ENCODE results near the gene ZNF814. TPM values are rescaled to one million over a fixed set of nuclear protein-coding genes. Genes with fewer than 3 reads are reported as not detected.

Gene ZNF814
- 1.3 to 2.5 TPM (median 1.9 TPM) in 5 replicates for total RNA-seq (2022; extraction: Qiagen RNA extraction)

DNA sequence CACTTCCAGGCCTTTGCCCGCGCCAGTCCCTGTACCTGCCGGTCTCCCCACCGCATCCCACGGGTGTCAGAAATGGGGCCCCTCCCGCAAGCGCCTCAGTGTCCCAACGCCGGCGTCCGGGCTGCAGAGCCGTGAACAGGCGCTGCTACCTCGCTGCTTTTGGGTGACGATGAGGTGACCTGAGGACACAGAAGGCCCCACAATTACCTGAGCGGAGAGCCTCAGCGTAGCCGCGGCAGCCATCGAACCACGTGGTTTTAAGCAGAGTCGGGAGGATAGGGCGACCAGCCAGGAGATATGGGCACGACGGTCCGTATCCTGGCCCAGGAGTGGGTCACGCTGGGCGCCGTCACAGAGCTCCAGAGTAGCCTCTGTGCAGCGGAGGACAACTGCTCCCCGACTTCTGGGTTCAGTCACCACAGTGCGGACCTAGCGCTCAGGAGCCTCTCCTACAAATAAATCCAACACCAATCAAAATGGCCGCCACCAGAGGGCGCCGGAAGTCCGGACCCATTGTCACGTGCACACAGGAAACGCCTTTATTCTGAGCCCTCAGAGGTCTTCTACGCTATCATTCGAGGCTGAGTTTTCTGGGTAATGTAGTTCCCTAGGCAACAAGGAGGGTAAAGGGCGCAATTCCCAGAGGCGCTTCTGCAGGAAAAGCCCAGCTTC is at the start of gene ZNF814:
ZNF814 (minus strand) TSS at position 478 of the 672 bp plus-strand sequence; CDS start at position 243, 235 bp downstream.

GRCh38 chr19:57934820-57935665 is 46.2 kb upstream of the ZNF814 start, which contains the start of gene ZNF418:
TSS of gene ZNF418 (minus strand) at chr19:57935402. CDS start at chr19:57933822, 1,580 bp downstream.

DNA sequence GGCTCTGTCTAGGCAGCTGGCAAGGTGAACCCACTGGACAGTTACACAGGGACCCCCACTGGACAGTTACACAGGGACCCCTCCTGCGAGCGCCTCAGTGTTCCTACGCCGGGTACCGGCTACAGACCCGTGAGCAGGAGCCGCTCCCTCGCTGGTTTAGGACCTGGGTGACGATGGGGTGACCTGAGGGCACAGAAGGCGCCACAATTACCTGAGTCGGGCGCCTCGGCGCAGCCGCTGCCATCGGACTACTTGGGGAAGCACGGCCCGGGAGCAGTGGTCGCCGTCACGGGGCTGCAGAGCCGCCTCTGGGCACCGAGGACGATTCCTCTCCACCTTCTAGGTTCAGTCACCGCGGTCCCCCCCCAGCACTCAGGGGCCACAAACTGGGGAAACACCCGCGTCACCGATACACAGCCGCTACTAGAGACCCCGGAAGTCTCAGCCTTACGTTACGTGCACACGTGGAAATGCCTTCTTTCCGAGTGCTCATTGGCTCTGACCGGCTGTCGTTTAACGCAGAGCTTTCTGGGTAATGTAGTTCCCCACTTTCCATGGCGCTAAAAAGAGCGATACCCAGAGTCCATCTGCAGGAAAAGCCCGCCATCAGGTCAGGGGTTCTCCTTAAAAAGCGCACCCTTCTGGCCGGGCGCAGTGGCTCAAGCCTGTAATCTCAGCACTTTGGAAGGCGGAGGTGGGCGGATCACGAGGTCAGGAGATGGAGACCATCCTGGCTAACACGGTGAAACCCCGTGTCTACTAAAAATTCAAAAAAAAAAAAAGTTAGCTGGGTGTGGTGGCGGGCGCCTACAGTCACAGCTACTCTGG is 27.5 kb upstream of the ZNF814 start, which contains the start of gene ZNF417:
ZNF417 (minus strand) TSS at position 425 of the 828 bp plus-strand sequence; CDS start at position 244, 181 bp downstream.

DNA sequence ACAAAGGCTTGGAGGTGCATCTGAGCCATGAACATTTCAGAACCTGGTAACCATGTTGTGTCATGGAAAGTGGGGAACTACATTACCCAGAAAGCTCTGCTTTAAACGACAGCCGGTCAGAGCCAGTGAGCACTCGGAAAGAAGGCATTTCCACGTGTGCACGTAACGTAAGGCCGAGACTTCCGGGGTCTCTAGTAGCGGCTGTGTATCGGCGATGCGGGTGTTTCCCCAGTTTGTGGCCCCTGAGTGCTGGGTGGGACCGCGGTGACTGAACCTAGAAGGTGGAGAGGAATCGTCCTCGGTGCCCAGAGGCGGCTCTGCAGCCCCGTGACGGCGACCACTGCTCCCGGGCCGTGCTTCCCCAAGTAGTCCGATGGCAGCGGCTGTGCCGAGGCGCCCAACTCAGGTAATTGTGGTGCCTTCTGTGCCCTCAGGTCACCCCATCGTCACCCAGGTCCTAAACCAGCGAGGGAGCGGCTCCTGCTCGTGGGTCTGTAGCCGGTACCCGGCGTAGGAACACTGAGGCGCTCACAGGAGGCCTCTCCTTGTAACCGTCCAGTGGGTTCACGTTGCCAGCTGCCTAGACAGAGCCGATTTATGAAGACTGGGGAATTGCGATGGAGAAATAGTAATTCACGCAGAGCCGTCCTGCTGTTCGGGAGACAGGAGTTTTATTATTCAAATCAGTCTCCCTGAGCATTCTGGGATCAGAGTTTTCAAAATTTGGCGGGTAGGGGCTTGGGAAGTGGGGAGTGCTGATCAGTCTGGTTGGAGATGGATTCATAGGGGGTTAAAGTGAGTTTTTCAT is 39.0 kb downstream of the ZNF814 start, which contains the start of gene ZNF587:
ZNF587 (plus strand) TSS at position 194 of the 808 bp plus-strand sequence; CDS start at position 374, 180 bp downstream.

GRCh38 chr19:57830071-57830602 is 58.7 kb downstream of the ZNF814 start, which contains the start of gene ZNF587B:
TSS of gene ZNF587B (plus strand) at chr19:57830299. CDS start at chr19:57830529, 230 bp downstream.

GRCh38 chr19:57814505-57815246 is 74.2 kb downstream of the ZNF814 start, which contains the start of gene ZNF552:
TSS of gene ZNF552 (minus strand) at chr19:57814913. CDS start at chr19:57814743, 170 bp downstream.

Other genes starting within 250 kb of the ZNF814 start
- gene ZSCAN4, start 220.1 kb downstream of the ZNF814 start, total RNA-seq (2022; extraction: Qiagen RNA extraction), result not detected in 5 replicates
- 4.4 to 6.4 TPM (median 5.4 TPM) in 5 replicates for gene ZNF551, start 207.1 kb downstream of the ZNF814 start, total RNA-seq (2022; extraction: Qiagen RNA extraction)
- gene ZNF154, start 179.8 kb downstream of the ZNF814 start, total RNA-seq (2022; extraction: Qiagen RNA extraction), result not detected in 5 replicates
- 0.88 to 1.1 TPM (median 1.1 TPM) in 5 replicates for gene ZNF671, start 161.4 kb downstream of the ZNF814 start, total RNA-seq (2022; extraction: Qiagen RNA extraction)
- gene ZNF776, start 142.2 kb downstream of the ZNF814 start, total RNA-seq (2022; extraction: Qiagen RNA extraction), result 5.5 to 6.9 TPM (median 5.6 TPM) in 5 replicates
- gene ZNF586, start 119.4 kb downstream of the ZNF814 start, total RNA-seq (2022; extraction: Qiagen RNA extraction), result 5.6 to 7.2 TPM (median 6.4 TPM) in 5 replicates
- 4.9 to 6.3 TPM (median 5.2 TPM) in 5 replicates for gene ZNF552, start 74.1 kb downstream of the ZNF814 start, total RNA-seq (2022; extraction: Qiagen RNA extraction)
- gene ZNF587B, start 58.7 kb downstream of the ZNF814 start, total RNA-seq (2022; extraction: Qiagen RNA extraction), result 7.1 to 11.0 TPM (median 9.1 TPM) in 5 replicates
- gene ZNF587, start 39.2 kb downstream of the ZNF814 start, total RNA-seq (2022; extraction: Qiagen RNA extraction), result 4.2 to 8.9 TPM (median 7.5 TPM) in 5 replicates
- gene ZNF417, start 27.6 kb upstream of the ZNF814 start, total RNA-seq (2022; extraction: Qiagen RNA extraction), result 3.1 to 6.2 TPM (median 4.6 TPM) in 5 replicates
- 1.1 to 1.6 TPM (median 1.2 TPM) in 5 replicates for gene ZNF418, start 46.4 kb upstream of the ZNF814 start, total RNA-seq (2022; extraction: Qiagen RNA extraction)
- gene ZNF256, start 58.7 kb upstream of the ZNF814 start, total RNA-seq (2022; extraction: Qiagen RNA extraction), result 0.99 to 1.4 TPM (median 1.3 TPM) in 5 replicates
- not detected in 5 replicates for gene C19orf18, start 85.5 kb upstream of the ZNF814 start, total RNA-seq (2022; extraction: Qiagen RNA extraction)
- 1.3 to 3.8 TPM (median 2.3 TPM) in 5 replicates for gene ZNF606, start 113.8 kb upstream of the ZNF814 start, total RNA-seq (2022; extraction: Qiagen RNA extraction)
- not detected in 5 replicates for gene ZSCAN1, start 145.0 kb upstream of the ZNF814 start, total RNA-seq (2022; extraction: Qiagen RNA extraction)
- gene ZNF135, start 170.2 kb upstream of the ZNF814 start, total RNA-seq (2022; extraction: Qiagen RNA extraction), result not detected in 5 replicates
- gene ZSCAN18, start 209.2 kb upstream of the ZNF814 start, total RNA-seq (2022; extraction: Qiagen RNA extraction), result 1.3 to 3.6 TPM (median 2.2 TPM) in 5 replicates

All from A549 treated with dexamethasone at 1 μM for 4 hours (cell line).